GM23338 (cell line): ENCODE data around the gene ING2. TPM values are rescaled to one million over a fixed set of nuclear protein-coding genes. Genes with fewer than 3 reads are reported as not detected.
"Not testable (repeated sequence)": the region's sequence is repeated elsewhere in the genome, so short reads cannot be mapped to it uniquely, and the experiment has no call there.

Experiments
- ATAC-seq: fragments of 200-7000 bp; cut with Tn5 transposase; 3 replicates; pipeline ENCODE4 v1.9.1; 2020
- DNase-seq: peaks from one replicate; pipeline ENCODE4 v3.0.0-alpha.2; 2015; ENCODE audit warnings: low spot score
- H2AFZ ChIP-seq: fragments of 200-600 bp; sonication (generic); 2 replicates; pipeline ENCODE4 v1.8.0; 2016; ENCODE audit warnings: antibody characterized with exemption, mild to moderate bottlenecking, moderate library complexity
- H3F3A ChIP-seq: fragments of 200-600 bp; sonication (generic); replicated peaks from 2 replicates; pipeline ENCODE4 v1.8.0; 2017; ENCODE audit warnings: antibody characterized with exemption, mixed run types, low read depth
- H3K27ac ChIP-seq: fragments of 200-600 bp; sonication (generic); 2 replicates; pipeline ENCODE4 v1.6.1; 2016; ENCODE audit warnings: low read depth
- H3K27me3 ChIP-seq: fragments of 200-600 bp; sonication (generic); 2 replicates; pipeline ENCODE4 v1.8.0; 2016; ENCODE audit warnings: mild to moderate bottlenecking, mixed run types, moderate library complexity; ENCODE audit not compliant: insufficient read depth
- H3K36me3 ChIP-seq: fragments of 200-600 bp; sonication (generic); 2 replicates; pipeline ENCODE4 v1.8.0; 2016; ENCODE audit warnings: mild to moderate bottlenecking; ENCODE audit not compliant: insufficient read depth
- H3K4me1 ChIP-seq: fragments of 200-600 bp; sonication (generic); 2 replicates; pipeline ENCODE4 v1.8.0; 2016; ENCODE audit warnings: mild to moderate bottlenecking, moderate library complexity; ENCODE audit not compliant: insufficient read depth
- H3K4me2 ChIP-seq: fragments of 200-600 bp; sonication (generic); 2 replicates; pipeline ENCODE4 v1.7.1; 2017; ENCODE audit warnings: mixed run types
- H3K4me3 ChIP-seq: fragments of 200-600 bp; sonication (generic); 2 replicates; pipeline ENCODE4 v1.6.1; 2016; ENCODE audit warnings: mixed run types
- H3K79me2 ChIP-seq: fragments of 200-600 bp; sonication (generic); replicated peaks from 2 replicates; pipeline ENCODE4 v1.8.0; 2017; ENCODE audit warnings: mild to moderate bottlenecking; ENCODE audit not compliant: insufficient read depth
- H3K9me2 ChIP-seq: fragments of 200-600 bp; sonication (generic); 2 replicates; pipeline ENCODE4 v1.8.0; 2017; ENCODE audit not compliant: insufficient read depth
- H4K20me1 ChIP-seq: fragments of 200-600 bp; sonication (generic); replicated peaks from 2 replicates; pipeline ENCODE4 v1.8.0; 2017; ENCODE audit warnings: mild to moderate bottlenecking; ENCODE audit not compliant: insufficient read depth
- H3K27ac Mint-ChIP-seq: 2 replicates; pipeline ENCODE4 v1.8.0; 2020; ENCODE audit warnings: inconsistent platforms, mild to moderate bottlenecking, moderate library complexity, mixed read lengths
- H3K27me3 Mint-ChIP-seq: 3 replicates; pipeline ENCODE4 v1.8.0; 2022; ENCODE audit warnings: low read depth, mild to moderate bottlenecking, moderate library complexity, mixed read lengths, inconsistent platforms; ENCODE audit not compliant: insufficient read depth, poor library complexity
- H3K36me3 Mint-ChIP-seq: 3 replicates; pipeline ENCODE4 v1.8.0; 2021; ENCODE audit warnings: low read depth, mild to moderate bottlenecking, inconsistent platforms, moderate library complexity, mixed read lengths
- H3K4me1 Mint-ChIP-seq: 3 replicates; pipeline ENCODE4 v1.8.0; 2020; ENCODE audit warnings: mild to moderate bottlenecking, inconsistent platforms, mixed read lengths
- H3K4me3 Mint-ChIP-seq: 3 replicates; pipeline ENCODE4 v1.8.0; 2021; ENCODE audit warnings: moderate library complexity, mild to moderate bottlenecking, inconsistent platforms, mixed read lengths
- H3K9me3 Mint-ChIP-seq: 3 replicates; pipeline ENCODE4 v1.8.0; 2020; ENCODE audit warnings: moderate library complexity, mild to moderate bottlenecking, inconsistent platforms, mixed read lengths
- CREB1 ChIP-seq: fragments of 250-450 bp; sonication (Bioruptor Pico); IDR thresholded peaks from 2 replicates; pipeline ENCODE4 v1.5.0; 2020; ENCODE audit warnings: low read depth, mild to moderate bottlenecking, moderate library complexity
- EZH2 ChIP-seq: fragments of 200-600 bp; sonication (generic); IDR thresholded peaks from one replicate; pipeline ENCODE4 v1.8.0; 2017; ENCODE audit warnings: antibody characterized with exemption, mild to moderate bottlenecking, low read depth; ENCODE audit not compliant: unreplicated experiment
- EZH2phosphoT487 ChIP-seq: fragments of 200-600 bp; sonication (generic); IDR thresholded peaks from one replicate; pipeline ENCODE4 v1.8.1; 2018; ENCODE audit warnings: antibody characterized with exemption; ENCODE audit not compliant: unreplicated experiment
- NANOG ChIP-seq: IDR thresholded peaks from 2 replicates; pipeline ENCODE4 v1.6.1; 2016; ENCODE audit warnings: antibody characterized with exemption, borderline replicate concordance
- POLR2AphosphoS5 ChIP-seq: IDR thresholded peaks from 2 replicates; pipeline ENCODE4 v1.6.1; 2016; ENCODE audit warnings: antibody characterized with exemption, low read depth
- STAT1 ChIP-seq: IDR thresholded peaks from one replicate; pipeline ENCODE4 v1.6.1; 2016; ENCODE audit warnings: antibody characterized with exemption; ENCODE audit not compliant: unreplicated experiment
- ZNF114 ChIP-seq: fragments of 250-450 bp; sonication (Bioruptor Pico); IDR thresholded peaks from 2 replicates; pipeline ENCODE4 v1.5.0; 2020; ENCODE audit warnings: mild to moderate bottlenecking, moderate library complexity
- ZNF331 ChIP-seq: fragments of 250-450 bp; sonication (Bioruptor Pico); IDR thresholded peaks from 2 replicates; pipeline ENCODE4 v1.5.0; 2020; ENCODE audit warnings: low read depth, mild to moderate bottlenecking, moderate library complexity
- polyA plus RNA-seq: library from polyadenylated mRNA; unstranded; fragments of >200 nt; fragmentation: Nextera tagmentation; extraction: Ambion mirVana; gene quantifications from 2 replicates; pipeline ENCODE4 v1.2.1, GENCODE V29; 2016
- total RNA-seq: library from RNA; depleted of rRNA; stranded (reverse); fragments of >200 nt; shearing (Covaris generic); gene quantifications from 2 replicates; pipeline ENCODE4 v1.2.3, GENCODE V29; 2014
- TF ChIP-seq, protein P1 (sequence below): IDR thresholded peaks from one replicate; pipeline ENCODE4 v1.6.1; 2018; ENCODE audit warnings: antibody characterized with exemption; ENCODE audit not compliant: unreplicated experiment
- TF ChIP-seq, protein P2 (sequence below): IDR thresholded peaks from 2 replicates; pipeline ENCODE4 v1.6.1; 2016; ENCODE audit warnings: antibody characterized with exemption

Gene ING2
- total and polyA plus RNA-seq, 2 experiments from 2014 or later, result 21.5 to 34.2 TPM

DNA sequence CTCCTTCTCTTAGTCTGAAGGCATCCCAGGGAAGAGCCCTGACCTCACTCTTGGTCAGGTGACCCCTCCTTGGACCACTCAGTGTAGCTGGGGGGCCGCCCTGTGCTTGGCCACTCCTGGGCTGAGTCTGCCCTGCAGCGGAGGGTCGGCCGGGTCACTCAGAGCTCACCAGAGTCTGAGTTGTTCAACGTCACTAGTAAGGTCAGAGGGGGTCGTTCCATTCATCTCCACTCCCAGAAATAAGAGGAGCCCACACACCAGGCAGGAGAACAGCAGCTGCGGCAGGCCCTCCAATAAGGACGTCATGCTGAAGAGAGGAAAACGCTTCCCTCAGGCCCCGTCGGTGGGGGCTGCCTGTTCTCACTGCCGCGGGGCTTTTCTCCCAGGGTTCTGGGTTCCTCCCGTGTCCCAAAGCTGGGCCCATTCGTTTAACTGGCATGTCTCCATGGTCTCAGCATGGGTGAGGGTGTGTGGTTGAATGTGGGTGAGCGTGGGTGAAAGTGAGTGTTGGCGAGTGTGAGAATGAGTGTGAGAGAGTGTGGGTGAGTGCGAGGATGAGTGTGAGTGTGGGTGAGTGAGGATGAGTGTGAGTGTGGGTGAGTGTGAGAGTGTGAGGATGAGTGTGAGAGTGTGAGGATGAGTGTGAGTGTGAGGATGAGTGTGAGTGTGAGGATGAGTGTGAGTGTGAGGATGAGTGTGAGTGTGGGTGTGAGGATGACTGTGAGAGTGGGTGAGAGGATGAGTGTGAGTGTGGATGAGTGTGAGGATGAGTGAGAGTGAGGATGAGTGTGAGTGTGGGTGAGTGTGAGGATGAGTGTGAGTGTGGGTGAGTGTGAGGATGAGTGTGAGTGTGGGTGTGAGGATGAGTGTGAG is 47.7 kb downstream of the ING2 start (continued):
- TF ChIP-seq, protein P1, sequence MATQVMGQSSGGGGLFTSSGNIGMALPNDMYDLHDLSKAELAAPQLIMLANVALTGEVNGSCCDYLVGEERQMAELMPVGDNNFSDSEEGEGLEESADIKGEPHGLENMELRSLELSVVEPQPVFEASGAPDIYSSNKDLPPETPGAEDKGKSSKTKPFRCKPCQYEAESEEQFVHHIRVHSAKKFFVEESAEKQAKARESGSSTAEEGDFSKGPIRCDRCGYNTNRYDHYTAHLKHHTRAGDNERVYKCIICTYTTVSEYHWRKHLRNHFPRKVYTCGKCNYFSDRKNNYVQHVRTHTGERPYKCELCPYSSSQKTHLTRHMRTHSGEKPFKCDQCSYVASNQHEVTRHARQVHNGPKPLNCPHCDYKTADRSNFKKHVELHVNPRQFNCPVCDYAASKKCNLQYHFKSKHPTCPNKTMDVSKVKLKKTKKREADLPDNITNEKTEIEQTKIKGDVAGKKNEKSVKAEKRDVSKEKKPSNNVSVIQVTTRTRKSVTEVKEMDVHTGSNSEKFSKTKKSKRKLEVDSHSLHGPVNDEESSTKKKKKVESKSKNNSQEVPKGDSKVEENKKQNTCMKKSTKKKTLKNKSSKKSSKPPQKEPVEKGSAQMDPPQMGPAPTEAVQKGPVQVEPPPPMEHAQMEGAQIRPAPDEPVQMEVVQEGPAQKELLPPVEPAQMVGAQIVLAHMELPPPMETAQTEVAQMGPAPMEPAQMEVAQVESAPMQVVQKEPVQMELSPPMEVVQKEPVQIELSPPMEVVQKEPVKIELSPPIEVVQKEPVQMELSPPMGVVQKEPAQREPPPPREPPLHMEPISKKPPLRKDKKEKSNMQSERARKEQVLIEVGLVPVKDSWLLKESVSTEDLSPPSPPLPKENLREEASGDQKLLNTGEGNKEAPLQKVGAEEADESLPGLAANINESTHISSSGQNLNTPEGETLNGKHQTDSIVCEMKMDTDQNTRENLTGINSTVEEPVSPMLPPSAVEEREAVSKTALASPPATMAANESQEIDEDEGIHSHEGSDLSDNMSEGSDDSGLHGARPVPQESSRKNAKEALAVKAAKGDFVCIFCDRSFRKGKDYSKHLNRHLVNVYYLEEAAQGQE, result no peak
- TF ChIP-seq STAT1, result no peak

DNA sequence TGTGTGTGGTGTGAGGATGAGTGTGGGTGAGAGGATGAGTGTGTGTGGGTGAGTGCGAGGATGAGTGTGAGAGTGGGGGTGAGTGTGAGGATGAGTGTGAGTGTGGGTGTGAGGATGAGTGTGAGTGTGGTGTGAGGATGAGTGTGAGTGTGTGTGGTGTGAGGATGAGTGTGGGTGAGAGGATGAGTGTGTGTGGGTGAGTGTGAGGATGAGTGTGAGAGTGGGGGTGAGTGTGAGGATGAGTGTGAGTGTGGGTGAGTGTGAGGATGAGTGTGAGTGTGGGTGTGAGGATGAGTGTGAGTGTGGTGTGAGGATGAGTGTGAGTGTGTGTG is 48.3 kb downstream of the ING2 start:
- Mint-ChIP-seq H3K36me3 (peaks cover 12% of the 10 kb centered on the region), H3K9me3 (peaks cover 21% of the 10 kb centered on the region)
- H3K4me3 Mint-ChIP-seq, DNase-seq, H3K9me2 ChIP-seq, H3K27me3 Mint-ChIP-seq, H2AFZ ChIP-seq, H3K4me1 ChIP-seq, H3K4me3 ChIP-seq, H3K36me3 ChIP-seq, H4K20me1 ChIP-seq, H3F3A ChIP-seq, H3K79me2 ChIP-seq, H3K27ac ChIP-seq, H3K4me2 ChIP-seq, H3K27me3 ChIP-seq, H3K27ac Mint-ChIP-seq, H3K4me1 Mint-ChIP-seq, ATAC-seq: not testable (repeated sequence)

DNA sequence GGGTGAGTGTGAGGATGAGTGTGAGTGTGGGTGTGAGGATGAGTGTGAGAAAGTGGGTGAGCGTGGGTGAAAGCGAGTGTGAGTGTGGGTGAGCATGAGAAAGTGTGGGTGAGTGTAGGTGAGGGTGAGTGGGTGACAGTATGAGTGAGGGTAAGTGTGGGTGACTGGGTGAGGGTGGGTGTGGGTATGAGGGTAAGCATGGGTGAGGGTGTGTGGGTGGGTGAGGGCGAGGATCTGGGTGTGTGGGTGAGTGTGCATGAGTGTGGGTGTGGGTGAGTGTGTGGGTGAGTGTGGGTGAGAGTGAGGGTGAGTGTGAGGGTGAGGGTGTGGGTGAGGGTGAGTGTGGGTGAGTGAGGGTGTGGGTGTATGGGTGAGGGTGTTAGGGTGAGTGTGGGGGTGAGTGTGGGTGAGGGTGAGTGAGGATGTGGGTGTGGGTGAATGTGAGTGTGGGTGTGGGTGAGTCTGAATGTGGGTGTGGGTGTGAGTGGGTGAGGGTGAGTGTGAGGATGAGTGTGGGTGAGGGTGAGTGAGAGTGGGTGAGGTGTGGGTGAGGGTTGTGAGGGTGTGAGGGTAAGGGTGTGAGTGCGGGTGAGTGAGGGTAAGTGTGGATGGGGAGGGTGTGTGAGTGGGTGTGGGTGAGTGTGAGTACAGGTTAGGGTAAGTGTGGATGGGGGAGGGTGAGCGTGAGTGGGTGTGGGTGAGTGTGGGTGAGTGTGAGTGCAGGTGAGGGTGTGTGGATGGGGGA is 48.9 kb downstream of the ING2 start:
- Mint-ChIP-seq H3K9me3 (peaks cover 21% of the 10 kb centered on the region), H3K36me3 (peaks cover 12% of the 10 kb centered on the region), H3K27me3 (no peaks in the 10 kb centered on the region), H3K4me1 (no peaks in the 10 kb centered on the region; the same call in 2 of the 3 replicates), H3K27ac (no peak overlapping the region), H3K4me3 (no peak overlapping the region)
- Histone ChIP-seq H4K20me1 (no peaks in the 10 kb centered on the region), H3K4me1 (no peaks in the 10 kb centered on the region; the same call in 1 of the 2 replicates), H2AFZ (no peak overlapping the region), H3F3A (0 out of 2 replicates have a peak, but pooled peaks cover 3% of the 10 kb centered on the region), H3K27me3 (no peaks in the 10 kb centered on the region), H3K36me3 (no peaks in the 10 kb centered on the region), H3K4me2 (no peak overlapping the region), H3K27ac (no peak overlapping the region), H3K9me2 (no peaks in the 10 kb centered on the region), H3K4me3 (no peak overlapping the region), H3K79me2 (no peaks in the 10 kb centered on the region)
- DNase-seq (no peak), ATAC-seq (no peak)
- no peak for TF ChIP-seq NANOG
- TF ChIP-seq, protein P1, result no peak
- TF ChIP-seq EZH2, result no peak
- TF ChIP-seq POLR2AphosphoS5, result no peak
- TF ChIP-seq, protein P2, sequence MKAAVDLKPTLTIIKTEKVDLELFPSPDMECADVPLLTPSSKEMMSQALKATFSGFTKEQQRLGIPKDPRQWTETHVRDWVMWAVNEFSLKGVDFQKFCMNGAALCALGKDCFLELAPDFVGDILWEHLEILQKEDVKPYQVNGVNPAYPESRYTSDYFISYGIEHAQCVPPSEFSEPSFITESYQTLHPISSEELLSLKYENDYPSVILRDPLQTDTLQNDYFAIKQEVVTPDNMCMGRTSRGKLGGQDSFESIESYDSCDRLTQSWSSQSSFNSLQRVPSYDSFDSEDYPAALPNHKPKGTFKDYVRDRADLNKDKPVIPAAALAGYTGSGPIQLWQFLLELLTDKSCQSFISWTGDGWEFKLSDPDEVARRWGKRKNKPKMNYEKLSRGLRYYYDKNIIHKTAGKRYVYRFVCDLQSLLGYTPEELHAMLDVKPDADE, result no peak
- no peak for TF ChIP-seq EZH2phosphoT487
- TF ChIP-seq ZNF114 (CRISPR knock-in tag), result no peak
- TF ChIP-seq ZNF331 (CRISPR knock-in tag), result no peak
- no peak for TF ChIP-seq CREB1
- TF ChIP-seq STAT1, result no peak
